Esophagus muscularis mucosa (tissue), 4 donors: ENCODE results near the gene MERTK.

Experiments
- EP300 ChIP-seq: sonication (generic); formaldehyde crosslinking; IDR thresholded peaks from one replicate; pipeline ENCODE4 v1.6.1; 2017; ENCODE audit warnings: antibody characterized with exemption
- POLR2A ChIP-seq: fragments of 450-650 bp; IDR thresholded peaks from one replicate; pipeline ENCODE4 v1.6.1; 2017; ENCODE audit warnings: antibody characterized with exemption, moderate library complexity, mild to moderate bottlenecking, low read depth
- POLR2AphosphoS5 ChIP-seq, 2 donors: sonication (generic); formaldehyde crosslinking; IDR thresholded peaks; one replicate each; pipeline ENCODE4 v1.6.1; 2017; ENCODE audit warnings: antibody characterized with exemption in 2 of 2
- TF ChIP-seq, protein P1 (sequence below), 3 experiments: fragments of 200-600 bp in 2 of 3; fragments of 450-650 bp in 1 of 3; sonication (generic) in 2 of 3; IDR thresholded peaks; one replicate each; pipeline ENCODE4 v1.5.1; 2017 to 2019; ENCODE audit warnings: antibody characterized with exemption in 3 of 3, mild to moderate bottlenecking in 2 of 3, moderate library complexity in 1 of 3

DNA sequence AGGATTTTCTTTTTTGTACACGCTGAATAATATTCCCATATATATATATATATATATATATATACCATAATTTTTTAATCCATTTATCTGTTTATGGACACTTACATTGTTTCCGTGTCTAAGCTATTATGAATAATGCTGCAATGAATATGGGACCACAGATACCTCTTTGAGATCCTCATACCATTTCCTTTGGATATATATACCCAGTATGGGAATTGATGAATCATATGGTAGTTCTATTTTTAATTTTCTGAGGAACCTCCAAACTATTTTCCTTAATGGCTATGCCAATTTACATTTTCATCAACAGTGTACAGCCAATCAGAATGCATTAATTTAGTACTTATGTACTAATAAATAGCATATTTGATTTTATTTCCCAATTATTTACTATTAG is 53.1 kb downstream of the MERTK start:
- no peak for TF ChIP-seq POLR2A
- TF ChIP-seq EP300, result no peak
- TF ChIP-seq, protein P1, sequence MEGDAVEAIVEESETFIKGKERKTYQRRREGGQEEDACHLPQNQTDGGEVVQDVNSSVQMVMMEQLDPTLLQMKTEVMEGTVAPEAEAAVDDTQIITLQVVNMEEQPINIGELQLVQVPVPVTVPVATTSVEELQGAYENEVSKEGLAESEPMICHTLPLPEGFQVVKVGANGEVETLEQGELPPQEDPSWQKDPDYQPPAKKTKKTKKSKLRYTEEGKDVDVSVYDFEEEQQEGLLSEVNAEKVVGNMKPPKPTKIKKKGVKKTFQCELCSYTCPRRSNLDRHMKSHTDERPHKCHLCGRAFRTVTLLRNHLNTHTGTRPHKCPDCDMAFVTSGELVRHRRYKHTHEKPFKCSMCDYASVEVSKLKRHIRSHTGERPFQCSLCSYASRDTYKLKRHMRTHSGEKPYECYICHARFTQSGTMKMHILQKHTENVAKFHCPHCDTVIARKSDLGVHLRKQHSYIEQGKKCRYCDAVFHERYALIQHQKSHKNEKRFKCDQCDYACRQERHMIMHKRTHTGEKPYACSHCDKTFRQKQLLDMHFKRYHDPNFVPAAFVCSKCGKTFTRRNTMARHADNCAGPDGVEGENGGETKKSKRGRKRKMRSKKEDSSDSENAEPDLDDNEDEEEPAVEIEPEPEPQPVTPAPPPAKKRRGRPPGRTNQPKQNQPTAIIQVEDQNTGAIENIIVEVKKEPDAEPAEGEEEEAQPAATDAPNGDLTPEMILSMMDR (IDR thresholded peaks at IDR 0.05), result no peak
- TF ChIP-seq POLR2AphosphoS5 (IDR thresholded peaks at IDR 0.05), result no peak
